Measurements from ENCODE around the gene PGLYRP2.

PGLYRP2 gene

GRCh38 chr19:15449620-15450527 is 29.4 kb downstream of the PGLYRP2 start, which contains the start of gene WIZ:
Gene WIZ (minus strand): TSS chr19:15449956. CDS start chr19:15448307, 1,649 bp downstream.
- DNase-seq (ENCODE audit: low read depth) = no peak
- H3K4me3 ChIP-seq (ENCODE audit: low read depth, low read length) = peak within 1 kb of the TSS; percentile 53

GRCh38 chr19:15448778-15449619 is 30.3 kb downstream of the PGLYRP2 start:
- no peak for TF ChIP-seq CTCF (IDR thresholded peaks at IDR 0.05; ENCODE audit: control insufficient read depth, extremely low read depth, insufficient read depth)
- peak overlapping the region; percentile 53 for H3K4me3 ChIP-seq (ENCODE audit: low read depth, low read length)
- no peak for DNase-seq (ENCODE audit: low read depth)

More at GRCh38 chr19:15449620-15450527, 29.4 kb downstream of the PGLYRP2 start, which contains the start of gene WIZ:
- no peak for TF ChIP-seq CTCF (IDR thresholded peaks at IDR 0.05; ENCODE audit: control insufficient read depth, extremely low read depth, insufficient read depth)

- no peak overlapping the region for H3K4me3 ChIP-seq (ENCODE audit: low read depth, low read length)
- DNase-seq (ENCODE audit: low read depth) = no peak
- no peak for TF ChIP-seq CTCF (IDR thresholded peaks at IDR 0.05; ENCODE audit: control insufficient read depth, extremely low read depth, insufficient read depth)
Measured at GRCh38 chr19:15448044-15448777, 31.1 kb downstream of the PGLYRP2 start.

GRCh38 chr19:15447057-15447456 is 32.2 kb downstream of the PGLYRP2 start:
- no peak overlapping the region for H3K4me3 ChIP-seq (ENCODE audit: low read depth, low read length)
- no peak for TF ChIP-seq CTCF (IDR thresholded peaks at IDR 0.05; ENCODE audit: control insufficient read depth, extremely low read depth, insufficient read depth)
- DNase-seq (ENCODE audit: low read depth) = no peak

GRCh38 chr19:15445807-15446376 is 33.4 kb downstream of the PGLYRP2 start:
- no peak overlapping the region for H3K4me3 ChIP-seq (ENCODE audit: low read depth, low read length)
- no peak for TF ChIP-seq CTCF (IDR thresholded peaks at IDR 0.05; ENCODE audit: control insufficient read depth, extremely low read depth, insufficient read depth)
- peak; percentile 36 for DNase-seq (ENCODE audit: low read depth)

- H3K4me3 ChIP-seq (ENCODE audit: low read depth, low read length) = no peak overlapping the region
- no peak for TF ChIP-seq CTCF (IDR thresholded peaks at IDR 0.05; ENCODE audit: control insufficient read depth, extremely low read depth, insufficient read depth)
- no peak for DNase-seq (ENCODE audit: low read depth)
Measured at GRCh38 chr19:15445227-15445605, 34.1 kb downstream of the PGLYRP2 start.
